SU-DHL-6 (cell line): ENCODE results near the gene STK39.

Source experiments
- H2AFZ ChIP-seq: fragments of 200-600 bp; sonication (generic); 2 replicates; pipeline ENCODE4 v1.6.1; 2014; ENCODE audit warnings: low read depth, mild to moderate bottlenecking, moderate library complexity, mixed read lengths, antibody characterized with exemption, low read length; ENCODE audit not compliant: severe bottlenecking
- H3F3A ChIP-seq: fragments of 200-600 bp; shearing (Covaris generic); 2 replicates; pipeline ENCODE4 v1.6.0; 2016; ENCODE audit warnings: antibody characterized with exemption, mild to moderate bottlenecking; ENCODE audit not compliant: insufficient read depth
- H3K27ac ChIP-seq: fragments of 200-600 bp; sonication (generic); 2 replicates; pipeline ENCODE4 v1.5.1; 2016; ENCODE audit warnings: low read depth, mild to moderate bottlenecking, low read length, moderate library complexity, mixed read lengths
- H3K27me3 ChIP-seq: fragments of 200-600 bp; sonication (generic), shearing (Covaris generic); 2 replicates; pipeline ENCODE4 v1.6.0; 2014; ENCODE audit warnings: mild to moderate bottlenecking, low read length
- H3K36me3 ChIP-seq: fragments of 200-600 bp; sonication (generic); 2 replicates; pipeline ENCODE4 v1.6.1; 2014; ENCODE audit warnings: mild to moderate bottlenecking, low read length, mixed read lengths
- H3K4me2 ChIP-seq: fragments of 300-600, 200-600 bp; shearing (Covaris generic), sonication (generic); 2 replicates; pipeline ENCODE4 v1.6.0; 2014; ENCODE audit warnings: low read length, low read depth, mild to moderate bottlenecking; ENCODE audit not compliant: poor library complexity, severe bottlenecking
- H3K4me3 ChIP-seq: fragments of 200-600 bp; sonication (generic); 2 replicates; pipeline ENCODE4 v1.5.1; 2014; ENCODE audit warnings: antibody characterized with exemption, low read length, mild to moderate bottlenecking, mixed read lengths; ENCODE audit not compliant: insufficient read depth, poor library complexity, severe bottlenecking
- H3K79me2 ChIP-seq: fragments of 200-600 bp; sonication (generic); 2 replicates; pipeline ENCODE4 v1.6.1; 2014; ENCODE audit warnings: mild to moderate bottlenecking, low read length, moderate library complexity; ENCODE audit not compliant: insufficient read depth
- H3K9ac ChIP-seq: fragments of 200-600 bp; sonication (generic); 2 replicates; pipeline ENCODE4 v1.7.0; 2014; ENCODE audit warnings: mild to moderate bottlenecking, low read length
- H3K9me2 ChIP-seq: fragments of 200-600 bp; sonication (generic); replicated peaks from 2 replicates; pipeline ENCODE4 v1.6.1; 2014; ENCODE audit warnings: low read length; ENCODE audit not compliant: insufficient read depth
- H3K9me3 ChIP-seq: fragments of 200-600 bp; sonication (generic); 2 replicates; pipeline ENCODE4 v1.6.1; 2014; ENCODE audit warnings: low read length, mixed read lengths; ENCODE audit not compliant: insufficient read depth
- H4K20me1 ChIP-seq: fragments of 200-600 bp; sonication (generic); 2 replicates; pipeline ENCODE4 v1.6.1; 2014; ENCODE audit warnings: low read depth, mild to moderate bottlenecking, antibody characterized with exemption, low read length, moderate library complexity, mixed read lengths
- EZH2phosphoT487 ChIP-seq: fragments of 200-600 bp; sonication (generic), shearing (Covaris generic); conservative IDR thresholded peaks from 2 replicates; pipeline ENCODE4 v1.6.1; 2018; ENCODE audit warnings: mild to moderate bottlenecking, antibody characterized with exemption, low read length, moderate library complexity, mixed read lengths
- TF ChIP-seq, protein P1 (sequence below): fragments of 200-600 bp; sonication (generic); IDR thresholded peaks from one replicate; pipeline ENCODE4 v1.5.1; 2017; ENCODE audit warnings: antibody characterized with exemption, mild to moderate bottlenecking, low read length, moderate library complexity; ENCODE audit not compliant: insufficient read depth, poor library complexity, severe bottlenecking

STK39 gene

DNA sequence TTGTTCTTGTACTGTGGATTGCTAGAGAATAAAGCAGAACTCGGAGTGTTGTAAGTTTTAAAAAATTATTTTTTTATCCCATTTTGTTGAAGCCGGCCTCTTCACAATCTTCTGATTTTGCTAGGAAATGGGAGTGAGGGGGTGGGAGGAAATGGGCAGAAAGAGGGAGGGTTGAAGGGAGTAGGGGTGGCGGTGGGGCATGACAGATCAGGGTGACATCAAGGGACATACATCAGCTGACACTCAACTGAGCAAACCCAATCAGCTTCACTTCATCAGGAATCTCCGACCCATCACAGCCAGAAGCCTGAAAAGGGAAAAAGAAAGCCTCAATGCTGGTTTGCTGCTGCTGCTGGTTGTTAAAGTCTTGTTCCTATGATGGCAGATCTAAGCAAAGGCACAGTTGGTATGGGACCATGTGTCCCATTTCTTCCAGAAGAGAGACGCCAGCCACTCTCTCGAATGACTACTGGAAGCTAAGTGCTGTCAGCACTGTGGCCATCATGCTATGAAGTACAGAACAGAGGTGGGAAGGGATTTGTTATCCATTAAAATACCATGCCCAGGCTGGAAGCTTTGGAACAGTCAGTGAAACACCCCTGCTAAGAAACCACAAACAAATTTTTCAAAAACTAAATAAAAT is 292.0 kb downstream of the STK39 start:
- Histone ChIP-seq H3K9ac (no peak overlapping the region), H3K27me3 (no peaks in the 10 kb centered on the region), H3K79me2 (no peaks in the 10 kb centered on the region), H3K9me2 (no peaks in the 10 kb centered on the region), H3K4me3 (no peak overlapping the region), H2AFZ (no peak overlapping the region), H3K4me2 (no peak overlapping the region), H3F3A (no peaks in the 10 kb centered on the region), H3K36me3 (no peaks in the 10 kb centered on the region), H3K27ac (no peak overlapping the region), H3K9me3 (no peaks in the 10 kb centered on the region), H4K20me1 (no peaks in the 10 kb centered on the region)
- no peak for TF ChIP-seq EZH2phosphoT487
- TF ChIP-seq, protein P1, sequence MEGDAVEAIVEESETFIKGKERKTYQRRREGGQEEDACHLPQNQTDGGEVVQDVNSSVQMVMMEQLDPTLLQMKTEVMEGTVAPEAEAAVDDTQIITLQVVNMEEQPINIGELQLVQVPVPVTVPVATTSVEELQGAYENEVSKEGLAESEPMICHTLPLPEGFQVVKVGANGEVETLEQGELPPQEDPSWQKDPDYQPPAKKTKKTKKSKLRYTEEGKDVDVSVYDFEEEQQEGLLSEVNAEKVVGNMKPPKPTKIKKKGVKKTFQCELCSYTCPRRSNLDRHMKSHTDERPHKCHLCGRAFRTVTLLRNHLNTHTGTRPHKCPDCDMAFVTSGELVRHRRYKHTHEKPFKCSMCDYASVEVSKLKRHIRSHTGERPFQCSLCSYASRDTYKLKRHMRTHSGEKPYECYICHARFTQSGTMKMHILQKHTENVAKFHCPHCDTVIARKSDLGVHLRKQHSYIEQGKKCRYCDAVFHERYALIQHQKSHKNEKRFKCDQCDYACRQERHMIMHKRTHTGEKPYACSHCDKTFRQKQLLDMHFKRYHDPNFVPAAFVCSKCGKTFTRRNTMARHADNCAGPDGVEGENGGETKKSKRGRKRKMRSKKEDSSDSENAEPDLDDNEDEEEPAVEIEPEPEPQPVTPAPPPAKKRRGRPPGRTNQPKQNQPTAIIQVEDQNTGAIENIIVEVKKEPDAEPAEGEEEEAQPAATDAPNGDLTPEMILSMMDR: no peak

DNA sequence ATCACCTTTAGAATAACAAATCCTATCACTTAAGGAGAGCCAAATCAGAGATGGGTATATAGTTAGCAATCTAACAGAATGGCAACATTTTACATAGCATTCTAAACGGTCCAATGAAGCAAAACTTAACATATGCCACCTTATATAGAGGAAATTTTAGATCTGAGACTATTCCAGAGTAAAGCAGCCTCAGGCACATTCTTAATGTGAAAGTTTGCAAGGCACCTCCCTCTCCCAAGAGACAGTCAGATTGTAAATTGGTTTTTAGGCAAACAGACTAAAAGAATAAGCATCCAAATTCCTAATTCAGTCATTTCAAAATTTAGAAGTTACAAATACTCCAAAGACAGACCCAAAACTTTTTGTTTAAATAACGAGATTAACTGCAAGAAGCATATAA is 292.9 kb downstream of the STK39 start:
- Histone ChIP-seq H2AFZ (no peak overlapping the region), H3K36me3 (no peaks in the 10 kb centered on the region), H3K27ac (no peak overlapping the region), H3F3A (no peaks in the 10 kb centered on the region), H3K4me2 (no peak overlapping the region), H3K4me3 (no peak overlapping the region), H3K27me3 (no peaks in the 10 kb centered on the region), H3K79me2 (no peaks in the 10 kb centered on the region), H3K9me2 (no peaks in the 10 kb centered on the region), H4K20me1 (no peaks in the 10 kb centered on the region), H3K9ac (no peak overlapping the region), H3K9me3 (no peaks in the 10 kb centered on the region)
- TF ChIP-seq, protein P1: no peak
- TF ChIP-seq EZH2phosphoT487: no peak

DNA sequence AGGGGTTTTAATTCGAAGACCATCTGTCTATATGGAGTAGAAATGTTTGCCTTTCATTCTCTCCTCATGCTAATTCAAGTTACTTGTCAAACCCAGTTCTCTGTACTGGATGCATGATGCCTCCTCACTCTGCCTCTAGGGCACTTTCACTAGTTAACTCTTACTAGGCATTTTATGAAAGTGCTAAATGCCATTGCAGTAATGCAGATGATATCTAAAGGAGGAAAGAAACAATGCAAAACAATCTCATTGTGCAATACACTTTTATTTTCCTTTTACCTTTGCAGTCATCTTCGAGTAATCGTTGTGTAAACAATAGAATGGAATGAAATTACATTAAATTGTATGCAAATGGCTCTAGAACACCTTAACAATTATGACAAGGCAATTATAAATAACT is 293.6 kb downstream of the STK39 start:
- Histone ChIP-seq H3K36me3 (no peaks in the 10 kb centered on the region), H3K4me2 (no peak overlapping the region), H3F3A (no peaks in the 10 kb centered on the region), H4K20me1 (no peaks in the 10 kb centered on the region), H3K9ac (no peak overlapping the region), H3K27ac (no peak overlapping the region), H3K27me3 (no peaks in the 10 kb centered on the region), H3K4me3 (no peak overlapping the region), H3K9me3 (no peaks in the 10 kb centered on the region), H2AFZ (no peak overlapping the region), H3K9me2 (no peaks in the 10 kb centered on the region), H3K79me2 (no peaks in the 10 kb centered on the region)
- TF ChIP-seq, protein P1: no peak
- no peak for TF ChIP-seq EZH2phosphoT487
